HG02759 (cell line): ENCODE data around the gene PSTPIP2.
"Not testable (repeated sequence)": the region's sequence is repeated elsewhere in the genome, so short reads cannot be mapped to it uniquely, and the experiment has no call there.

Experiments used
- ATAC-seq: cut with Tn5 transposase; IDR thresholded peaks from one replicate; pipeline ENCODE4 v1.9.1; 2021; ENCODE audit warnings: mild to moderate bottlenecking, moderate library complexity; ENCODE audit not compliant: unreplicated experiment

The PSTPIP2 gene

DNA sequence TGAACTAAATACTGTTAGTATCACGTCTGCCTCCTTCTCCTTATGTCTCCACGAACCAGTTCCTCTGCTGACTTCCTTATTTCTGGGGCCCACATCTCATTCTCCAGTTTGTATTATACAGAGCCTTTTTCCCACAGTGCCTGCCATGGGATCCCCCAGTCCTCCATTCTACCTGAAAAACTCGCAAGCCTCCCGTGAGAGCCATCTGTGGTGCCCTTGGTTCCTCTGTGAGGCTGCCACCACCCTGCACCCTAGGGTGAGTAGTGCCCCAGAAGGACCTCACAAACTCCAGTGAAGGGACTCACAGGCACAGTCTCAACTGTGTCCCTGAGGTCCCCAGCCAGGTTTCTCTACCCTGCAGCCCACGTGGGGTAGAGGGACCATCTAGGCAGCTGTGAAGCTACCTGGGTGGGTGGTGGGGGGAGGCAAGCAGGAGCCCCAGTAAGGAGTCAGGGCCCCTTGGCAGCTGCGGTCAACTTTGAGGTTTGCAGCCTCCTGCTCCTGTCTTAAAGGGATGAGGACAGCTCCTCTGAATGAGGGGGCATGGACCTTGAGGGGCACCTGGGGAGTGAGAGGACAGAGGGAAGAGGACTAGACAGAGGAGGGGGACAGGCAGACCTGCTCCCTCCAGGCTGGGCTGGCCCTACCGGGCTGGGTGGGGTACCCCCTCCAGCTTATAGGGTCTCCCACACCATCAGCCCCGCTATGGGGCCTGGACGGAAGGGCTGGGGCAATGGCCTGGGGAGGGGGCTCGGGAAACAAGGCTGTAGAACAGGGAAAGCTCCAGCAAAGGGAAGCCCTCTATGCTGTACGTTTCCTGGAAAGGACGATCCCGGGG is 1.0 kb downstream of the PSTPIP2 start:
- peak; percentile 12 for ATAC-seq

DNA sequence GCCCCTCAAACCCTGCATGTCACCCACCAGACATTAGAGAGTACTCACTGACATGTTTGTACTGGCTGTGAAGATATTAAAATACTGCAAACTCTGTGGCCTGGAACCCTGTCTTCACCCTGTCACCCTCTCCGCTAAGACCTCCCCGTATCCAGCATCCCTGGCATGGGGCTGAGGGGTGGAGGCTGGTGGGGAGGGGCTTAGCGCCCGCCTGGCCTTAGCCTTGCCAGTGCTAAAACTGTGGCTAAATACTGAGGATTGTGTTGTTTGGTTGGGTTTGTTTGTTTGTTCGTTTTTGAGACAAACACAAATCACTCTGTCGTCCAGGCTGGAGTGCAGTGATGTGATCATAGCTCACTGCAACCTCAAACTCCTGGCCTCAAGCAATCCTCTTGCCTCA is 1.8 kb downstream of the PSTPIP2 start:
- ATAC-seq = no peak

DNA sequence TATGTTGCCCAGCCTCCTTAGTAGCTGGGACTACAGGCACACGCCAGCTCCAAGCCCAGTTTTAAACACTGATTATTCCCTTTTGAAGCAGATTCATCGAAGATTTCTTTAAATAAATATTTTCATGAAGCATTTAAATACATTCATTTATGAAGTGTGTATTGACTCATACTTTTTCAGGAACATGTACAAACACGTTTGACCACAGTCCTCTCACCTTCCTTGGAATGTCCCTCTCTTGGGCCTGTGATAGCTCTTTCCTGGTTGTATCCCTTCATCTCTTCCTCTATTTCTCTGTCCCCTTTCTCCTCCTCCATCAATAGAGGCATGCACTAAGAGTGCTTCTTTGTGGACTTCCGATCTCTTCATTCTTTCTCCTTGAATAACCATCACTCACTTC is 2.5 kb downstream of the PSTPIP2 start:
- no peak for ATAC-seq

DNA sequence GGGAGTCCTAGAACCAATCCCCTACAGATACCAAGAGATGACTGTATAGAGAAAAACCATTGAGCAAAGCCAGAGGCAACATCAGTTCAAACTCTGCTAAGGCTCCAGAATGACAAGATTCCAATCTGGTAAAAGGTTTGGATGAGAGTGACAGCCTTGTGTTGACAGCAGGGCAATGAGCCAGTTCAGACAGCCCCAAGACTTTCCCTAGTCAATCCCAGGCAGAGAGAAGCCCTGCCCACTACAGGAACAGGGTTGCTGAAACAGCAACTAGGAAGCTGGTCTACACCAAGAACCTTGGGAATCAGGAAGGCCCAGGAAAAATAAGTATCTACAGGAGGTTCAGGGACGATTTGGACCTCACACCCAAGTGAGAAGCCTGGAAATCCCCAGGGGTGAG is 3.3 kb downstream of the PSTPIP2 start:
- ATAC-seq = no peak

DNA sequence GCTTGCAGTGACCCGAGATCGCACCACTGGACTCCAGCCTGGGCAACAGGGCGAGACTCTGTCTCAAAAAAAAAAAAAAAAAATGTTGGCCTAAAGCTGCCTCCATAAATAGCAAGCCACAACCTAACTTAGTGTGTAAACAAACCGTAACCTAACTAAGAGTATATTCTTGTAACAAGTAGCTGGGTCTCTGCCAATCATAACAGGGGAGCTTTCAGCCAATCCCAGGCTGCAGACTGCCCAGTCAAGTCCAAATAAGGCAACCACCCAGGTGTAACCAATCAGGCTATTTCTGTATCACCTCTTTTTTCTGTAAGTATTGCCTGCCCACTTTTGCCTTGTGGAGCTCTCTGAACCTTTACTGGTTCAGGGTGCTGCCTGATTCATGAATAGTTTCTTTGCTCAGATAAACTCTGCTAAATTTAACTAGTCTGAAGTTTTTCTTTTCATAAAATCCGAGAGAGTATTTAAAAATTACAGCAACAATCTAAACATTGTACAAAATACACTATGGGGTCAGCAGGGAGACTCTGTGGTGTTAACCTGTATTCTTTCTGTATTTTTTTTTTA is 4.5 kb downstream of the PSTPIP2 start:
- ATAC-seq = no peak

DNA sequence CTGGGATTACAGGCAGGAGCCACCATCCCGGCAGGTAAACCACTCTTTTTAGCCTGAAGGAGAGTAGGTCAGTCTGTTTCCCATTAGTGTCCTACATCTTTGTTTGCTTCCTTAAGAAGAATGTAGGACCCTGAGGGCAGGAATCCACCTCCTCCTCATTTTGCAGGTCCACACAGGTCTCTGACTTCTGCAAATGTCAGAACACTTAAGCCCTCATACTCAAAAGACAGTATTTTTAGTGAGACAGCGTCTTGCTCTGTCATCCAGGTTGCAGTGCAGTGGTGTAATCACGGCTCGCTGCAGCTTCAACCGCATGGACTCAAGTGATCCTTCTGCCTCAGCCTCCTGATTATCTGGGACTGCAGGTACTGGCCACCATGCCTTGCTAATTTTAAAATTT is 9.3 kb downstream of the PSTPIP2 start:
- ATAC-seq = no peak

DNA sequence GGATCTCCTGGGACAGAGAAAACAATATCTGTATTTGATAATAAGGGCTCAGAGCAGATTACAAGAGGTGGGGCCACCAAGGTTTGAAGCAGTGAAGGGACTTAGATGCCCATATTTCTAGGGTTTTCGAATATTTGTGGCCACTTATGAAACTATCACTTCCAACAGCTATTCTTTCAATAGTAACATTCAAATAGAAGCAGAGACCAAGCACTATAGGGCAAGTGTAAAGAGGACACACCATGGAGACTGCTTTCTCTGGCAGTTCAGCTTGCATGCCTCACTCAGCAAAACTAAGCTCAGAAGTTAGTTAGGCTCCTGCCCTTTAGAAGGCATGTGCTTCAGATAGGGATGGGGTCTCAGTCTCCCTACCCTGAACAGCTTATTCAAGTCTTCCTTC is 10.3 kb downstream of the PSTPIP2 start:
- ATAC-seq = no peak

DNA sequence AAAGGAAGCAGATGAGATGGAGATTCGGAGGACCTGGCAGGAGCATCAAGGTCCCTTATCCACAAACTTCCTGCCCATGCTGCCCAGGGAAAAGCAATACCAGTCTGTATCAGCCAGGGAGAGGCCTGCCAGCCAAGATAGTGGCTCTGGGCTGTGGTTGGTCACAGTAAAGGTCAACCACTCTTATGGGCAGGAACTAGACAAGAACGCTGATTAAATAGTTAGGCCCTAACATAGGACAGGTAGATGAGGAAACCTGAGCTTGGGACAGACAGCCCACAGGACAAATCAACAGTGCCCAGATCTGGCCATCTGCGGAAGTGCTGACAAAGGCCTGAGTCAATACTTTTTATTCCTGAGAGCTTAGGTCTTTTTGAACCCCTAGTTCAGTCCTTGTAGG is 10.7 kb downstream of the PSTPIP2 start:
- ATAC-seq = no peak

DNA sequence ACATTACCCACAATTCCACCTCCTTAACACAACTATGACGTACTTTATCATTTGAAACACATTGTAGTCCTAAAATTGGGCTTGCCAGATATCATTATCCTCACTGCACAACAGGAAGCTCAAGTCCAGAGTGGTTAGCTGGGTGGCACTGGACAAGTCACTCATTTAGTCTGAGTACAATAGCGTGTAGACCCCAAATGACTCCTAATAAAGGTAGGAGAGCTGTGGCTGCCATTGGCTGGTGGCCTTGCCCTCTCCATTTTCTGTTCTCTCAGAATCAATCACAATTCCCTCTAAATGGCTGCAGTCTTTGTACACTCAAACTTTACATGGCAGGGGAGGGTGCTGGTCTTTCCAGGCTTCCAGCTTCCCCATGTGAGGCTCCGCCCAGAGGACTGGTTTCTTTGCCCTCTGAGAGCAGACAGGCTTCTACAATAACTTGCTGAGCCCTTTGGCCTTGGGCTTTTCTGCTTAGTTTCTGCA is 11.7 kb downstream of the PSTPIP2 start:
- no peak for ATAC-seq

DNA sequence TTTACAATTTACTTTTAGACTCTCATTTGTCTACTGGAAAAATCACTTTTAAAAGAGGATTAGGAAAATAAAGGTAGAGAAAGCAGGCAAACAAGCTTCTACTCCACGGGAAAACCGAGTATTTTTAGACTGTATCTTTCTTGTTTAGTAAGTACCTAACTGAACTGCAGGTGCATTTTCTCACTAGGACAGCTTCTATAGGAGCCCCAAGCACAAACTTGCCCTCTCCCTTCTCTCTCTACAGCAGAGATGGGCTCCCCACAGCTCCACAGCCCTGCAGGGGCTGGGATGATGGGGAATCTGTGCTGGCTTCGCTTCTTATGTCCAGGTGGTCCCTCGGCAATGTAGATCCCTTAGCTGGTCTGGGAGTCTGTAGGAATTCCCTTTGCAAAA is 16.2 kb downstream of the PSTPIP2 start:
- ATAC-seq = no peak

DNA sequence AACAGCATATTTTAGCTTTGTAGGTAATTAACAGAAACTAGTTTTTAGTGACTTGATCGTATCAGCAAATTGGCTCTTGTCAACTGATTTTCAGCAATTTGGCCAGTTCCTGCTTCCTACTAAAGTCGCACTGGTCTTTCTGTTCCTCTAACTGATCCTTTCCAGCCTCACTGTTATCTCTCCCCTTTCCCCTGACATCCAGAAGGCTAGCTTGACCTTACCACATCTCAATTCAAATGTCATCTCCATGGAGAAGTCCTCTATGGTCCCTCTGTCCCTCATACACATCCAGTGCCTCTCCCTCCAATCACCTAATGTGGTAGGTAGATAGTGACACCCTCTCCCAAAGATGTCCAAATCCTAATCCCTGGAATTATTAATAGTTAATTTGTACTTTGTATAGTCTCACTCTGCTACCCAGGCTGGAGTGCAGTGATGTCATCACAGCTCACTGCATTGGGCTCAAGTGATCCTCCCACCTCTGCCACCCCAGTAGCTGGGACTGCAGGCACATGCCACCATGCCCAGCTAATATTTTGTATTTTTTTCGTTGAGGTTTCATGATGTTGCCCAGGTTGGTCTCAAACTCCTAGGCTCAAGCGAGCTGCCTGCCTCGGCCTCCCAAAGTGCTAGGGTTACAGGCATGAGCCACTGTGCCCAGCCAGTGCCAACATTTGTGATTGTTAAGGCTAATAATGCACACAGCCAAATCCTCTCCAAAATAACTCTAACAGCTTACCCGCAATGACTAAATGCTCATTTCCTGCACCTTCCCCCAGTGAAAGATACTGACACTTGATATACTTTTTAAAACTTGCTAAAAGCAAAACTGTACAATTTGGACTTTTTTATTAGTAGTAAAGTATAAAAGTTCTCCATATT is 16.9 kb downstream of the PSTPIP2 start:
- no peak for ATAC-seq

DNA sequence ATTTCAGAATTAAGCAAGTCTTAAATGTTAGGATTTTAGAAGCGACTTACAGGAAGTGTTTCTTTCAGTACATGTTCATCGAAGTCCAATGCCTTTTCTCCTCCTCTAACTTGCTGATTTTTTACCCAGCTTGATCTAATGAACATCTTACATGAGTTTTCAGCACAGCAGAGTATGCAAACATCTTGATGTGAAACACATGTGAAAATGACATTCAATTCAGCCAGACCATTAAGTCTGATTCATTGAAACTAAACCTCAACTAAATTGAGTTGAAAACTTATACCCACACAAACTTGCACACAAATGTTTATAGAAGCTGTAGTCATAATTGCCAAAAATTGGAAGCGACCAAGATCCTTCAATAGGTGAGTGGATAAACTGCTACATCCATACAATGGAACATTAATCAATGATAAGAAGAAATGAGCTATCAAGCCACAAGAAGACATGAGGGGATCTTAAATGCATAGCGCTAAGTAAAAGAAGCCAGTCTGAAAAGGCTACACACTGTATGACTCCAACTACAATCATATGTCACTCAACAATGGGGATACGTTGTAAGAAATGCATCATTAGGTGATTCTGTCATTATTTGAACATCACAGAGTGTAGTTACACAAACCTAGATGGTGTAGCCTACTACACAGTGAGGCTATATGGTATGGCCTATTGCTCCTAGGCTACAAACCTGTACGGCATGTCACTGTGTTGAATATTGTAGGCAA is 18.5 kb downstream of the PSTPIP2 start:
- no peak for ATAC-seq

DNA sequence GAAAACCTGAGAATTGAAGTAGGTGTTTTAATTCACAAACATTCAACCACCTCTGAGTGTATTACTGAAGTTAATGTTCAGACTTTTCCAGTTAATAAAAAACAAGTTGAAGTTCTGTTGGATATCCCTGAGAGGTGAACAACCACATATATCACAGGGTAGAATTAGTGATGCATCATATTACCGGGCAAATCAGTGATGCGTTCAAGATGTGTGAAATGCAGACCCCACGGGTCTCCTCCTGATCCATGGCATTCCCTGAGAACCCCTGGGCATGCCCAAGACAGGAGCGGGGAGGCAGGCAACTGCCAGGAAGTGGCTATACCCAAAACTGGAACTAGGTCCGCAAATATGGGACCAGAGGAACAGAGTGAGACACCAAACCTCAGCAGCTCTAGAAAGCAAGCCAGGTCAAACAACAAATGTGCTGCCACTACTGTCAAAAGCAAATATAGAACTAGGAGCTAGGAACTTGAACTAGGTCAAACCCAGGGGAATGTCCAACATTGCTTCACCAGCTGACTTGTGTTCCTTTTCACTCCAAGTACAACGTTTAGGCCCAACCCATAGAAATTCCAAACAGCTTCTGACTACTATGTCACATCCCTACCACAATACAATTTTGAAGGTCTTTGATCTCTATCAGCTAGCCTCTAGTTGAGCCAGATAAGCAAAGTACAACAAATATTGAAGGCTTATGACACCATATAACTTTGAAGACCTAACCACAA is 20.2 kb downstream of the PSTPIP2 start:
- ATAC-seq = no peak

DNA sequence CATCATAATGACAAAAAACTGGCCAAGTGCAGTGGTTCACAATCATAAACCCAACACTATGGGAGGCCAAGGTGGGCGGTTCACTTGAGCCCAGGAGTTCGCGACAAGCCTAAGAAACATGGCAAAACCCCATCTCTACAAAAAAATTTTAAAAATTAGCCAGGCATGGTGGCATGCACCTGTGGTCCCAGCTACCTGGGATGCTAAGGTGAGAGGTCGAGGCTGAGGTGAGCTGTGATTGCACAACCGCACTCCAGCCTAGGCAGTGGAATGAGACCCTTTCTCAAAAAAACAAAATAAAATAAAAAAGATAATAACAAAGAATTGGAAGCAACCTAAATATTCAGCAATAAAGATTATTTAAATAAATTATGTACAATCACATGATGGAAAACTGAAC is 21.8 kb downstream of the PSTPIP2 start:
- ATAC-seq = no peak

DNA sequence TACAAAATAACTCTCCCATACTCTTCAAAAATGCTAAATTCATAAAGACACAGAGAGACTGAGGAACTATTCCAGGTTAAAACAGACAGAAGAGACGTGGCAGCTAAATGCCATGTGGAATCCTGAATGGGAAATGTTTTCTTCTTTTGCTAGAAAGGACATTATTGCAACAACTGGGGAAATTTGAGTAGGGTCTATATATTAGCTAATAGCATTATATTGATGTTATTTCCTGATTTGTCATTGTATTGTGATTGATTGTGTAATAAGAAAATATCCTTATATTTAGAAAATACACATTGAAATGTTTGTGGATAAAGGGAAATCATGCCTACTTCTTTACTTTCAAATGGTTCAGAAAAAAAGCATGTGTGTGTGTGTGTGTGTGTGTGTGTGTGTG is 23.4 kb downstream of the PSTPIP2 start:
- ATAC-seq = no peak

DNA sequence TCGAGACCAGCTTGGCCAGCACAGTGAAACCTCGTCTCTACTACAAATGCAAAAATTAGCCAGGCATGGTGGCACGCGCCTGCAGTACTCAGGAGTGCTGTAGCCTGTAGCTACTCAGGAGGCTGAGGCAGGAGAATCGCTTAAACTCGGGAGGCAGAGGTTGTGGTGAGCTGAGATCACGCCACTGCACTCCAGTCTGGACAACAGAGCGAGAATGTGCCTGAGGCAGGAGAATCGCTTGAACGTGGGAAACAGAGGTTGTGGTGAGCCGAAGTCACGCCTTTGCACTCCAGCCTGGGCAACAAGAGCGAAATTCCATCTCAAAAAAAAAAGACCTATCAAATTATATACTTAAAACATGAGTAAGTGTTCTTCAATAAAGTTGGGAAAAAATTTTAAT is 24.7 kb downstream of the PSTPIP2 start:
- not testable (repeated sequence) for ATAC-seq

DNA sequence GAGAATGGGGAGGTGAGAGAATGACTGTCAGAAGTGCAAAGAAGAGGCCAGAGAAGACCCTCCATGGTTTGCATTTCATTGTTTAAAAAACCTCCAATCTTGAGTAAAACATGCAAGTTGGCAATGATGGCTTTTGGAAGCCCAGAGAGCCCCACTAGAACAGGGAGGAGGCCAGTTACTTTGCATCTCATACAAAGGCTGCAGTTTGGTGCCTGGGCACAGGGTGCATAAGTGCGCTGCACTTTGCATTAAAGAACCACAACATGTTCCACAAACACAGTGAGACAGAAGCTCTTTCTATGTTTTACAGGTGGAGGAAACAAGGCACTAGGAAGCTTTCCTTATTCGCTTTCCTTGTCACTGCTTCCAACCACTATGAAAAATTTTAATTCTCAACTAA is 25.4 kb downstream of the PSTPIP2 start:
- no peak for ATAC-seq

DNA sequence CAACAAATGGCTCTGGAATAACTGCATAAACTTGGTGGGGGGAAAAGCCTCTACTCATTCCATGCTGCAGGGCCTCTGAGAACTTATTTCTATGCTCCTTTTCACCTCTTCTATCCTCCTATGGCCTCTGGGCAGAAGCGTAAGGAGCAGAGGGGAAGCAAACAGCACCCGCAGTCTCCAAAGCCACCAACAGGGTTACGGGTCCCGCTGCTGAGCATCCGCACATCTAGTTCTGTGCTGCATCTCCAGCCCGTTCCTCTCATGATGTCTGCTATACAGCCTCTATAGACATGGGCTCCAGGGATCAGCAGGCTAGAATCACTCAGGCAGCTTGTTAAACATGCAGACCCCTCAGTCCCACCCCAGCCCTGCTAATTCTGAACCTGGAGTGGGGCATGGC is 25.9 kb downstream of the PSTPIP2 start:
- ATAC-seq = no peak

DNA sequence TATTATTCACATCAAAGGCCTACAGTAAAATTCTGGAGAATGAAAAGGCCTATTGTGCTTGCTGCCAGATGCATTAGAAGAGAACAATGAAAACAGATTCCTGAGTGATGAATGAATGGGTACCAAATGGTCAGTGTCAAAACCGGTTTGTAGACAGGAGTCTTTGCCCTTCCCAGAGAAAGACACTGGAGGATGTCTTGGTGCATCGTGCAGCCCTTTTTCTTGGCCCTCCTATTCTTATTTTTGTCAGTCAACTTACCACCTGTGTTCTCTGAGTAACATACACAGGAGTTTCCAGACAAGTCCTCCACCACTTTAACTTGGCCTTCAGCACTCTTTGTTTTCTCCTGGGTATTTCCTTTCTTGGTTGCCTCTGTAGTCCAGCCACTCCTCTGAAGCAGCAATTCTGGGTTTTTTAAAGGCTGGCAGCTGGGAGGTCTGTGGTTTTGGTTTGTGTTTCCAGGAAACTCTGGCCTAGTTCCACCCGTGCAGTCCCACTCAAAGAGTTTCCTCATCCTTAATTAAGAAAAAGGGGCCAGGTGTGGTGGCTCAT is 29.4 kb downstream of the PSTPIP2 start:
- no peak for ATAC-seq

DNA sequence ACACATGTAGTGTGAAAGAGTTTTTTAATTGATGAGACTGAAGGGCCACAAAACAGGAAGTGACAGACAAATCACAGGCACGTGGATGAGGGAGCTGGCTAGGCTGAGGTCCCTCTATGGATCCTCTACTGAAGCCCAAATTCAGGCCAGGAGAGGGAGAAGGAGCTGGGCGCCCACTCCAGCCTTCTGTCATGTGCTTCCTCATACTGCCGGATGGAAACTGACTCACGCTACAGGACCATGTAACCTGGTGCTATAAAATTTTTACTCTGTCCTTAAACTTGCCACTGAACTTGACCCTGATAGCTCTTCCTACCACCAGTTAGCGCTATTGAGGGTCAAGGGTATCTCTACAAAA is 31.3 kb downstream of the PSTPIP2 start:
- ATAC-seq = no peak
